Measurements from ENCODE around the gene APCDD1L.

The APCDD1L gene

DNA sequence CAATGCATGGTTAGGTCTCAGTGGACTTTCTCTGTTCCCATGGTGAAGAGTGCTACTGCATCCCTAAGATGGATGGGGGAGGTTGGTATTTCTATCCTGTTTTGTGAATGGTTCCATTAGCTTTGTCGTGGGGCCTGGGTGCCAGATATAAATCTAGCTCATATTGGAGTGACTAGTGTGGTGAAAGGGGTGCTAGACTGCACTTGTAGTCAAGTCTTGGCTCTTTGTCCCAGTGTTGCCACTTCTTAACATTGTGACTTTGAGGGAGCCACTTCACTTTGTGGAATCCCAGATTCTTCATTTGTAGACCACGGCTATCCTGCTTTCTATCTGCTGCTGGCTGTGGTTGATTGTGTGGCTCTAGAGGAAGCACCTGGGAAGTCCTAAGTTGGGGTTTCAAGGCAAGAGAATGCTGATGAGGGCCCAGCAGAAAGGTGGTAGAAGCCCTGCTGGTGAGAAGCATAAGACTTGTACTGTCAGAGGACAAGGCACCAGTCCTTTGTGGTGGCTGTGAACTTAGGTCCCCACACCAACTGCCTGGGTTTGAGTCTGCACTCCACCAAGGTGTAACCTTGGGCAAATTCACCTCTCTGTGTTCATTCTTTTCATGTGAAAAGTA is 82.1 kb downstream of the APCDD1L start:
- Histone ChIP-seq H4K20me1 (ENCODE audit: low read depth, low read length) (no peaks in the 10 kb centered on the region; the same call in none of the 2 replicates), H3F3A (ENCODE audit: insufficient read depth) (no peaks in the 10 kb centered on the region), H3K36me3 (ENCODE audit: low read length) (no peaks in the 10 kb centered on the region), H3K79me2 (ENCODE audit: insufficient read depth, low read length) (peaks cover 93% of the 10 kb centered on the region), H3K4me2 (ENCODE audit: low read depth, low read length, poor library complexity, severe bottlenecking) (no peak overlapping the region), H3K4me3 (ENCODE audit: insufficient read depth, low read length, poor library complexity, severe bottlenecking) (no peak overlapping the region), H3K9me2 (replicated peaks; ENCODE audit: insufficient read depth, low read length) (no peaks in the 10 kb centered on the region), H3K27ac (ENCODE audit: low read depth, low read length) (no peak overlapping the region), H3K27me3 (ENCODE audit: low read length) (no peaks in the 10 kb centered on the region), H3K9ac (ENCODE audit: low read length) (no peak overlapping the region), H3K9me3 (ENCODE audit: insufficient read depth, low read length) (no peaks in the 10 kb centered on the region), H2AFZ (ENCODE audit: low read depth, low read length, severe bottlenecking) (no peak overlapping the region)
- TF ChIP-seq EZH2phosphoT487 (conservative IDR thresholded peaks at IDR 0.05; ENCODE audit: low read length) = no peak
- TF ChIP-seq, protein P1, sequence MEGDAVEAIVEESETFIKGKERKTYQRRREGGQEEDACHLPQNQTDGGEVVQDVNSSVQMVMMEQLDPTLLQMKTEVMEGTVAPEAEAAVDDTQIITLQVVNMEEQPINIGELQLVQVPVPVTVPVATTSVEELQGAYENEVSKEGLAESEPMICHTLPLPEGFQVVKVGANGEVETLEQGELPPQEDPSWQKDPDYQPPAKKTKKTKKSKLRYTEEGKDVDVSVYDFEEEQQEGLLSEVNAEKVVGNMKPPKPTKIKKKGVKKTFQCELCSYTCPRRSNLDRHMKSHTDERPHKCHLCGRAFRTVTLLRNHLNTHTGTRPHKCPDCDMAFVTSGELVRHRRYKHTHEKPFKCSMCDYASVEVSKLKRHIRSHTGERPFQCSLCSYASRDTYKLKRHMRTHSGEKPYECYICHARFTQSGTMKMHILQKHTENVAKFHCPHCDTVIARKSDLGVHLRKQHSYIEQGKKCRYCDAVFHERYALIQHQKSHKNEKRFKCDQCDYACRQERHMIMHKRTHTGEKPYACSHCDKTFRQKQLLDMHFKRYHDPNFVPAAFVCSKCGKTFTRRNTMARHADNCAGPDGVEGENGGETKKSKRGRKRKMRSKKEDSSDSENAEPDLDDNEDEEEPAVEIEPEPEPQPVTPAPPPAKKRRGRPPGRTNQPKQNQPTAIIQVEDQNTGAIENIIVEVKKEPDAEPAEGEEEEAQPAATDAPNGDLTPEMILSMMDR (IDR thresholded peaks at IDR 0.05; ENCODE audit: insufficient read depth, low read length, poor library complexity, severe bottlenecking) = no peak

DNA sequence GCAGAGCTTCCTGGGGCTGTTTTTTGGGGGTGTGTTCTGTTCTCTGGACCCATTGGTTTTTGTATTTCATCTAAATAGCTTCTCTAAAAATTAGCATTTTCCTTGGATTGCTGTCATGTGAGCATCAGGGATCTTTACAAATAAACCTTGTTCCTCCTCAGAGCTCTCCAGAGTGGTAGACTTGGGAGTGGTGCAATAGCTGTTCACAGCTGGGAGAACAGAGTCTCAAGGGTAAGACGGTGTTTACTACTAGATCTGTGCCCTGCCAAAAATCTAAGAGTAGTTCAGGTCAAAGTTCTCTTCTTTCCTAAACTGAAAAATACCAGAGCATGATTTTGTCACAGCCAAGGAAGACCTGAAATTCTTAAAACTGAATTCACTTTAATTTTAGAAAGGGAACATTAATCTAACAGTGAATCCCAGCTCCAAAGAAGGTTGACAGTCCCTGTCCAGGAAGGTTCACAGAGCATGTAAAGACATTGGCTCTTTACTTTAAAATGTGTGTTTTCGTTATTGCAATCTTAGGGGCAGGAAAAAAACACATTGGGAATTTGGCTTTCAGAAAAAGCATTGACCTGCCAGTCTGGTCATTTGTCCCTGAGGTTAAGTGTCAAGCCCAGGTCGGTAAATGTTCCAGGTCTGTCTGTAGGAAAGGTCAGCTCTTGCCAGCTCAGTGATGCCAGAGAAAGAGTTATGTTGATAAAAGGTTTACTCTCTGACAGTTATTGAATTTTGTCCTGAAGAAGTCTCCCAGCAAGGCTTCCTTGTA is 82.8 kb downstream of the APCDD1L start:
- Histone ChIP-seq H3K4me2 (ENCODE audit: low read depth, low read length, poor library complexity, severe bottlenecking) (no peak overlapping the region), H2AFZ (ENCODE audit: low read depth, low read length, severe bottlenecking) (no peak overlapping the region), H3K27ac (ENCODE audit: low read depth, low read length) (no peak overlapping the region), H3K79me2 (ENCODE audit: insufficient read depth, low read length) (peaks cover 94% of the 10 kb centered on the region), H3K36me3 (ENCODE audit: low read length) (no peaks in the 10 kb centered on the region), H3K9me2 (replicated peaks; ENCODE audit: insufficient read depth, low read length) (no peaks in the 10 kb centered on the region), H3F3A (ENCODE audit: insufficient read depth) (no peaks in the 10 kb centered on the region), H3K9ac (ENCODE audit: low read length) (no peak overlapping the region), H4K20me1 (ENCODE audit: low read depth, low read length) (no peaks in the 10 kb centered on the region; the same call in none of the 2 replicates), H3K9me3 (ENCODE audit: insufficient read depth, low read length) (no peaks in the 10 kb centered on the region), H3K27me3 (ENCODE audit: low read length) (no peaks in the 10 kb centered on the region), H3K4me3 (ENCODE audit: insufficient read depth, low read length, poor library complexity, severe bottlenecking) (no peak overlapping the region)
- no peak for TF ChIP-seq EZH2phosphoT487 (conservative IDR thresholded peaks at IDR 0.05; ENCODE audit: low read length)
- TF ChIP-seq, protein P1 (IDR thresholded peaks at IDR 0.05; ENCODE audit: insufficient read depth, low read length, poor library complexity, severe bottlenecking) = no peak

DNA sequence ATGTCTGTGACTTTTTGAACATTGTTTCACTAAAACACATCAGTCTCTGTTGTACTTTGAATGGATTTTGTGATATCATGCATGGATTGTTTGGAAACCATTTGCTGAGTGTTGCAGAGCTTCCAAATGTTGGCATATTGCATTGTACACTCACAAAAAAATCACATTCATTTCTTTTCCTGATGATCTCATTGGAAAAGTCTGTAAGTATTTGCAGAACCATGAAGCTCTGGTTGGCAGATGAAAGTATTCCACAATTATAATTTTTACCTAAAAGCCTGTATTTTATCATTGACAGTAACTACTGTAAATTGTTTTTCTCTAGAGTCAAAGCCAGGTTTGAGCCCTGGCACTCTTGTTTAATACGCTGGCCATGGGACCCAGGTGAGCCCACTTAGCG is 84.1 kb downstream of the APCDD1L start:
- no peaks in the 10 kb centered on the region for H3F3A ChIP-seq (ENCODE audit: insufficient read depth)
- no peaks in the 10 kb centered on the region for H3K27me3 ChIP-seq (ENCODE audit: low read length)
- no peak overlapping the region for H3K4me3 ChIP-seq (ENCODE audit: insufficient read depth, low read length, poor library complexity, severe bottlenecking)
- H4K20me1 ChIP-seq (ENCODE audit: low read depth, low read length) = no peaks in the 10 kb centered on the region; the same call in none of the 2 replicates
- no peak overlapping the region for H3K4me2 ChIP-seq (ENCODE audit: low read depth, low read length, poor library complexity, severe bottlenecking)
- H2AFZ ChIP-seq (ENCODE audit: low read depth, low read length, severe bottlenecking) = no peak overlapping the region
- no peaks in the 10 kb centered on the region for H3K9me3 ChIP-seq (ENCODE audit: insufficient read depth, low read length)
- TF ChIP-seq, protein P1 (IDR thresholded peaks at IDR 0.05; ENCODE audit: insufficient read depth, low read length, poor library complexity, severe bottlenecking) = no peak
- TF ChIP-seq EZH2phosphoT487 (conservative IDR thresholded peaks at IDR 0.05; ENCODE audit: low read length) = no peak
- no peak overlapping the region for H3K27ac ChIP-seq (ENCODE audit: low read depth, low read length)
- H3K9me2 ChIP-seq (replicated peaks; ENCODE audit: insufficient read depth, low read length) = no peaks in the 10 kb centered on the region
- peaks cover 92% of the 10 kb centered on the region for H3K79me2 ChIP-seq (ENCODE audit: insufficient read depth, low read length)
- no peak overlapping the region for H3K9ac ChIP-seq (ENCODE audit: low read length)
- no peaks in the 10 kb centered on the region for H3K36me3 ChIP-seq (ENCODE audit: low read length)
